Activated CD8-positive, alpha-beta T cell treated with anti-CD3 and anti-CD28 coated beads for 36 hours (primary cell): ENCODE measurements around the gene NEURL3. TPM values are rescaled to one million over a fixed set of nuclear protein-coding genes. Genes with fewer than 3 reads are reported as not detected.
A peak's percentile ranks its signal among the peaks of the same experiment; 100 is the strongest.

Experiments used
- ATAC-seq: fragments of 200-7000 bp; cut with Tn5 transposase; one replicate; pipeline ENCODE4 v1.10.0; 2021; ENCODE audit warnings: mild to moderate bottlenecking, moderate library complexity
- CTCF ChIA-PET: fragments of 350-600 bp; sonication (Branson Sonifier 250); formaldehyde crosslinking; loops from one replicate; lab custom pipeline; 2021; ENCODE audit warnings: antibody characterized with exemption; lab: Charles Lee
- POLR2A ChIA-PET: fragments of 350-600 bp; sonication (Branson Sonifier 250); formaldehyde crosslinking; loops from one replicate; lab custom pipeline; 2021; ENCODE audit warnings: antibody characterized with exemption; lab: Charles Lee
- DNase-seq: peaks from one replicate; pipeline ENCODE4 v3.0.0-alpha.2; 2020
- H3K27ac Mint-ChIP-seq: one replicate; pipeline ENCODE4 v1.8.0; 2021; ENCODE audit warnings: mild to moderate bottlenecking, mixed read lengths
- H3K27me3 Mint-ChIP-seq: one replicate; pipeline ENCODE4 v1.8.0; 2021; ENCODE audit warnings: mixed read lengths
- H3K36me3 Mint-ChIP-seq: one replicate; pipeline ENCODE4 v1.8.0; 2021; ENCODE audit warnings: low read depth, mixed read lengths
- H3K4me1 Mint-ChIP-seq: one replicate; pipeline ENCODE4 v1.8.0; 2021; ENCODE audit warnings: low read depth, mixed read lengths
- H3K4me3 Mint-ChIP-seq: one replicate; pipeline ENCODE4 v1.8.0; 2021; ENCODE audit warnings: mild to moderate bottlenecking, moderate library complexity, mixed read lengths
- H3K9me3 Mint-ChIP-seq: one replicate; pipeline ENCODE4 v1.8.0; 2021; ENCODE audit warnings: mixed read lengths
- intact Hi-C: fragments of 100-400 bp; cut with micrococcal nuclease; formaldehyde crosslinking; loops from one replicate; pipeline ENCODE4 v1.10.0; 2022
- total RNA-seq, 2 experiments: library from RNA; stranded (reverse); gene quantifications; one replicate each; pipeline ENCODE4 v1.2.3, GENCODE V29; 2021
- TF ChIP-seq, protein P1 (sequence below): fragments of 200-600 bp; IDR thresholded peaks from one replicate; pipeline ENCODE4 v1.8.0; 2022; ENCODE audit warnings: antibody characterized with exemption, mild to moderate bottlenecking

Gene NEURL3
- total RNA-seq, 2 experiments from 2014 or later, result 0.25 TPM; not detected in 1

DNA sequence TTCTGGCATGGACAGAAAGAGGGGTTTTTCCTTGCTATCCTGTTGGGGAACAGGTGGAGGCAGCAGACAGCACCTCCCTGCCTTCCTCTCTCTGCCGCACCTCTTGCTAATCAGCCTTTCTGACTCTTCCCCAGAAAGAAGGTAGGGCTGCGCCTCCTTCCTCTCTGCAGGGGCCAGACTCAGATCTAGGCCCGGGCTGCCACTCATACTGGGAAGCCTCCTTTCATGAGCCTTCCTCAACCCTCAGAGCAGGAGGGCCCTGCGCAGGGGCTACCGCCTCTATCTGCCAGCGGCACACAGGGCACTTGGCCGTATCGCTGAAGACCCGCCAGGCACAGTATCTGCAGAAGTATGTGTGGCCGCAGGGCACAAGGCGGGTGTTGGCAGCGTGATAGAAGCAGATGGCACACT lies 7.1 kb downstream of the NEURL3 start:
- ChIA-PET POLR2A (interaction anchor here (1.7 kb wide), 1 partner anchor 11 kb away, joined by 3 read pairs; no protein-coding TSS in a partner anchor), CTCF (interaction anchor here (1.0 kb wide), 1 partner anchor 56 kb away, joined by 3 read pairs; no protein-coding TSS in a partner anchor)
- intact Hi-C loops, result no loop called here
- Mint-ChIP-seq H3K36me3 (peaks cover 13% of the 10 kb centered on the region), H3K27ac (no peak overlapping the region), H3K4me1 (peaks cover 28% of the 10 kb centered on the region), H3K27me3 (peaks cover 3% of the 10 kb centered on the region), H3K4me3 (no peak overlapping the region), H3K9me3 (peaks cover 16% of the 10 kb centered on the region)
- no peak for DNase-seq
- no peak for ATAC-seq
- TF ChIP-seq, protein P1, sequence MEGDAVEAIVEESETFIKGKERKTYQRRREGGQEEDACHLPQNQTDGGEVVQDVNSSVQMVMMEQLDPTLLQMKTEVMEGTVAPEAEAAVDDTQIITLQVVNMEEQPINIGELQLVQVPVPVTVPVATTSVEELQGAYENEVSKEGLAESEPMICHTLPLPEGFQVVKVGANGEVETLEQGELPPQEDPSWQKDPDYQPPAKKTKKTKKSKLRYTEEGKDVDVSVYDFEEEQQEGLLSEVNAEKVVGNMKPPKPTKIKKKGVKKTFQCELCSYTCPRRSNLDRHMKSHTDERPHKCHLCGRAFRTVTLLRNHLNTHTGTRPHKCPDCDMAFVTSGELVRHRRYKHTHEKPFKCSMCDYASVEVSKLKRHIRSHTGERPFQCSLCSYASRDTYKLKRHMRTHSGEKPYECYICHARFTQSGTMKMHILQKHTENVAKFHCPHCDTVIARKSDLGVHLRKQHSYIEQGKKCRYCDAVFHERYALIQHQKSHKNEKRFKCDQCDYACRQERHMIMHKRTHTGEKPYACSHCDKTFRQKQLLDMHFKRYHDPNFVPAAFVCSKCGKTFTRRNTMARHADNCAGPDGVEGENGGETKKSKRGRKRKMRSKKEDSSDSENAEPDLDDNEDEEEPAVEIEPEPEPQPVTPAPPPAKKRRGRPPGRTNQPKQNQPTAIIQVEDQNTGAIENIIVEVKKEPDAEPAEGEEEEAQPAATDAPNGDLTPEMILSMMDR, result no peak

DNA sequence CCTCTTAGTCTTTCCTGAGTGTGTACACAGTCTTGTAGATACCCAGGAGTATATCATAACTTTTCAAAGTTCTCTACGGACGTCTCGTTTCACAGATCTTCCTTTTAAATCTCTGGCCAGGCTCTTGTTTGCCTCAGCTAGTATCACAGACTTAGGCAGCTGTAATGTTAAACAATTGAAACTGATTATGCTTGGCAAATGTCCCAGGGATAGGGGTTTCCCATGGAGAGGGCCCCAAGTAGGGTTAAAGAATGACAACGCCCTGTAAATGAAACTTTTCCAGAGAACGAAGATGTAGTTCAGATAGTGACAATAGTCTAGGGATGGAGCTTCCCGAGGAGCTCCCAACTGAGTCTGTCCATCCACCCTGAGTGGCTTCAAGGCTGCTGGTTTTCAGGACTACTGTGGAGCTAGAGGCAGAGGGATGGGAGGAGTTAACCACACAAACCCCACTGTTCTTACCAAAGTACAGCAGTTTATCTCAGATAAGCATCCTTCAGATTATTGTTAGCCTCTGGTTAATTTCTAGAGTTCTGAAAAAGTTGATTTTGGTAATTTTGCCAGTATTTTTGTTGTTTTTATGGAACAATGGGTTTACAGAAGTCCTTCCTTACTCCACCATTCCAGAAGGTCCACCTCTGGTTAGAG lies 9.1 kb downstream of the NEURL3 start:
- intact Hi-C loops, result no loop called here
- H3K36me3 Mint-ChIP-seq, result peaks cover 13% of the 10 kb centered on the region
- ATAC-seq (no peak), DNase-seq (no peak)
- H3K27me3 Mint-ChIP-seq, result peaks cover 3% of the 10 kb centered on the region
- ChIA-PET POLR2A (interaction anchor here (1.5 to 1.8 kb wide), 2 partner anchors 8 to 9 kb away, joined by 5 to 11 read pairs; partner anchors contain the start of gene NEURL3), CTCF (interaction anchor here (1.1 to 2.4 kb wide), 7 partner anchors 11 to 171 kb away, joined by 3 to 8 read pairs (median 6); no protein-coding TSS in a partner anchor)
- H3K4me3 Mint-ChIP-seq, result no peak overlapping the region
- TF ChIP-seq, protein P1, result no peak
- H3K9me3 Mint-ChIP-seq, result peaks cover 16% of the 10 kb centered on the region
- H3K27ac Mint-ChIP-seq, result peak overlapping the region; percentile 13
- peaks cover 32% of the 10 kb centered on the region for H3K4me1 Mint-ChIP-seq

GRCh38 chr2:96494188-96494587 lies 11.0 kb downstream of the NEURL3 start:
- H3K9me3 Mint-ChIP-seq, result peaks cover 16% of the 10 kb centered on the region
- ATAC-seq (no peak), DNase-seq (no peak)
- CTCF ChIA-PET, result interaction anchor here (1.5 to 2.4 kb wide), 3 partner anchors 11 to 17 kb away, joined by 4 to 8 read pairs (median 8); partner anchors contain the start of gene NEURL3
- no peak overlapping the region for H3K27ac Mint-ChIP-seq
- intact Hi-C loops, result loop anchor here (5.0 kb wide), 1 partner anchor 43 kb away; the partner anchor contains the start of gene ARID5A
- peaks cover 13% of the 10 kb centered on the region for H3K36me3 Mint-ChIP-seq
- peaks cover 38% of the 10 kb centered on the region for H3K4me1 Mint-ChIP-seq
- POLR2A ChIA-PET, result interaction anchor here (0.8 to 1.5 kb wide), 2 partner anchors 10 to 18 kb away, joined by 3 to 4 read pairs; no protein-coding TSS in a partner anchor
- H3K4me3 Mint-ChIP-seq, result no peak overlapping the region
- no peaks in the 10 kb centered on the region for H3K27me3 Mint-ChIP-seq
- TF ChIP-seq, protein P1, result no peak

DNA sequence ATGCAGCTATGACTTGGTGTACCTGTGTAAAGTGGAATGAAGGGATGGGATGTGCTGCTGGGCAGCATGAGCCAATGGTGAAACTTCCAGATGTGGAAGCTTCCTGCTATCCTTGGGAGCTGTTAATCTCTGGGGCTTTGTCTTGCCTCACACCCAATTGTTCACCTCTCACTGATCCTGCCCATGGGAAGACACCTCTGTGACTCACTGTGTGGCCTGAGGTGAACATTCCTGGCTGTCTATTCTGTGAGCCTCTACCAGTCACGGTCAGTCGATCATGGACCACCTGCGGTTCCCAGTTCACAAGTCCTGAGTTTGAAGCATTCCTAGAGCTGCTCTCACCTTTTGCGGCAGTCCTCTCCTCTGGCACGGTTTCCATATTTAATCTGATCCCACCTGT lies 12.1 kb downstream of the NEURL3 start:
- H3K4me1 Mint-ChIP-seq, result peaks cover 44% of the 10 kb centered on the region
- intact Hi-C loops, result loop anchor here (5.0 kb wide), 1 partner anchor 44 kb away; the partner anchor contains the start of gene ARID5A
- POLR2A ChIA-PET, result interaction anchor here (0.6 to 1.6 kb wide), 5 partner anchors 8 to 41 kb away, joined by 3 to 4 read pairs (median 3); no protein-coding TSS in a partner anchor

More for the DNA sequence above, 12.1 kb downstream of the NEURL3 start:
- H3K27me3 Mint-ChIP-seq, result no peaks in the 10 kb centered on the region
- peaks cover 16% of the 10 kb centered on the region for H3K9me3 Mint-ChIP-seq
- peaks cover 13% of the 10 kb centered on the region for H3K36me3 Mint-ChIP-seq
- H3K4me3 Mint-ChIP-seq, result no peak overlapping the region
- no peak for DNase-seq
- no peak for ATAC-seq
- TF ChIP-seq, protein P1, result no peak
- peak overlapping the region; percentile 20 for H3K27ac Mint-ChIP-seq
- CTCF ChIA-PET, result interaction anchor here (0.8 to 2.2 kb wide), 5 partner anchors 12 to 86 kb away, joined by 3 to 14 read pairs (median 3); partner anchors contain the start of gene NEURL3
